HG02623 (cell line): ENCODE measurements around the gene UBAC2.
A peak's percentile ranks its signal among the peaks of the same experiment; 100 is the strongest.

Experiments used
- ATAC-seq: cut with Tn5 transposase; IDR thresholded peaks from one replicate; pipeline ENCODE4 v1.9.1; 2021; ENCODE audit warnings: moderate library complexity; ENCODE audit not compliant: unreplicated experiment

Gene UBAC2

GRCh38 chr13:99200432-99201167 is at the start of gene UBAC2:
Gene UBAC2, plus strand, starts transcription at chr13:99200854. Its CDS starts 55 bp downstream, at chr13:99200909.
- peak; percentile 76 for ATAC-seq

DNA sequence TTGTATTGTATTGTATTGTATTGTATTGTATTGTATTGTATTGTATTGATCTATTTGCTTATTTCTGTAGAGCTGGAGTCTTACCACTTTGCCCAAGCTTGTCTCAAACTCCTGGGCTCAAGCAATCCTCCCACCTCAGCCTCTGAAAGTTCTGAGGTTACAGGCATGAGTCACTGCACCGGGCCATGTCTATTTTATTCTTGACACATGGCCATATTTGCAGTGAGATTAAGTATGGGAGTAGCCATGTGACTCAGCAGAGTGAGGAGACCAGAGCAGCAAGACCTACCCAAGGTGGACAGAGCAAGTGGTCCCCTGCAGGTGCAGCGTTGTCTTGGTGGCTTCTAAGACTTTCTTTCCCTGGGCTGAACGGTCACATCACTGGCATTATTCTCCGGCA is 49.1 kb upstream of the UBAC2 start:
- ATAC-seq, result peak; percentile 86

GRCh38 chr13:99153219-99153618 is 47.4 kb upstream of the UBAC2 start:
- ATAC-seq, result no peak

- ATAC-seq, result no peak
Measured at GRCh38 chr13:99154064-99154463, 46.6 kb upstream of the UBAC2 start.

DNA sequence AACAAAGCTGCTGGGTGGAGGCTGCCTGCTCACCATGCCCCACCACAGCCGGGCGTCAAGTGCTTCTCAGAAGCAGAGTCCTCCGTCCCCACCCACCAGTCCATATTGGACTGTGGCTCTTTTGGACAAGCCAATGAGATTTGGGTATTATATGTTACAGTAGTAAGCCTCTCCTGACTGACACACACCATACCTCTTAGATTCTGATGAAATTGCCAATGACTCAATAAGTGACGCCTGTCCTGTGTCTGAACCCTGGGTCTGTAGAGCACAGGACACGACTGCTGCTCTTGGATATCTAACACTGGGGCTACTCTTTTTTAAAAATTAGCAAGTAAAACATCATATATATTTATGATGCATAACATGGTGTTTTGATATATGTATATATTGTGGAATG is 44.8 kb upstream of the UBAC2 start:
- no peak for ATAC-seq

DNA sequence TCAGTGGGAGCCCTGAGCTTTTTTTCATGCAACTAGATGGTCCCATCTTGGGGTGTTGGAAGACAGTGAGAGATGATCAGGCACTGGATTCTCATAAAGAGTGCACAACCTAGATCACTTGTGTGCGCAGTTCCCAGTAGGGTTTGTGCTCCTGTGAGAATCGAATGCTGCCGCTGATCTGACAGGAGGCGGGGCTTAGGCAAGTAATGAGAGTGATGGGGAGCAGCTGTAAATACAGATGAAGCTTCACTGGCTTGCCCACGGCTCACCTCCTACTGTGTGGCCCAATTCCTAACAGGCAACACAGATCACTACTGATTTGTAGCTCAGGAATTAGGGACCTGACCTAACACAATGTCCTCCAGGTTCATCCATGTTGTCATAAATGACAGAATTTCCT is 43.6 kb upstream of the UBAC2 start:
- ATAC-seq, result no peak

GRCh38 chr13:99158846-99159245 is 41.8 kb upstream of the UBAC2 start:
- ATAC-seq, result no peak

GRCh38 chr13:99159331-99160061 is 41.2 kb upstream of the UBAC2 start:
- ATAC-seq, result no peak

GRCh38 chr13:99160415-99160814 is 40.2 kb upstream of the UBAC2 start:
- ATAC-seq, result no peak

- ATAC-seq, result no peak
Measured at GRCh38 chr13:99161512-99161911, 39.1 kb upstream of the UBAC2 start.

GRCh38 chr13:99162567-99163361 is 37.9 kb upstream of the UBAC2 start:
- ATAC-seq, result no peak

DNA sequence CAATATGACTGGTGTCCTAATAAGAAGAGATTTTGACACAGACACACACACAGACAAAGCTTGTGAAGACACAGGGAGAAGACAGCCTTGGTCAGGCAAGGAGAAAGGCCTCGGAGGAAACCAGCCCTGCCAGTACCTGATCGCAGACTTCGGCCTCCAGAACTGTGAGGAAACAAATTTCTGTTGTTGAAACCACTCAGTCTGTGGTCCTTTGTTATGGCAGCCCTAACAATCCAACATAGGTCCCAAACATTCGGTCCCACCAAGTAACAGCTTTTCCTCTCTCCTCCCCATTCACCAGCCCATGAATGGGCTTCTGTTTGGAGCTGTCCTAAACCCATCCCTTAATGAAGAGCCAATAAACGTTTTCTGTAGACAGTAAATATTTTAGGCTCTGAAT is 36.4 kb upstream of the UBAC2 start:
- ATAC-seq, result no peak

GRCh38 chr13:99165753-99166587 is 34.7 kb upstream of the UBAC2 start:
- ATAC-seq, result no peak

DNA sequence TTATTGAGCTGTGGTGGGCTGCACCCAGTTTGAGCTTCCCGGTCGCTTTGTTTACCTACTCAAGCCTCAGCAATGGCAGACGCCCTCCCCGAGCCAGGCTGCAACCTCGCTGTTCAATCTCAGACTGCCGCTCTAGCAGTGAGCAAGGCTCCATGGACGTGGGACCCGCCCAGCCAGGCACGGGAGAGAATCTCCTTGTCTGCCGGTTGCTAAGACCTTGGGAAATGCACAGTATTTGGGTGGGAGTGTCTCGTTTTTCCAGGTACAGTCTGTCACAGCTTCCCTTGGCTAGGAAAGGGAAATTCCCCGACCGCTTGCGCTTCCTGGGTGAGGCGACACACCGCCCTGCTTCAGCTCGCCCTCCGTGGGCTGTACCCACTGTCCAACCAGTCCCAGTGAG is 27.7 kb upstream of the UBAC2 start:
- no peak for ATAC-seq

DNA sequence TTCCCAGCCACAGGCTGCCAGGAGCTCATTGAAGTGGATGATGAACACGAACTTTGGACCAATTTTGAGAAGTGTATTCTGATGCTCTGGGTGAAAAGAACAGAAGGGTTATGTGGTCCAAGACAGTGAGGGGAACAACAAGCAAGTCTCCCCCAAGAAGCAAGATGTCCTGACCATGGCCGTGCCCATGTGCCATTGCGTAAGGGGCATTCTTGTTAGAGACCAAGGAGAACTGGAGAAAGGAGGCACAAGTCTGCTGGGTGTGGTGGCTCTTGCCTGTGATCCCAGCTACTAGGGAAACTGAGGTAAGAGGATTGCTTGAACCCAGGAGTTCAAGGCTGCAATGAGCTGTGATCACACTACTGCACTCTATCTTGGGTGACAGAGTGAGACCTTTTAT is 27.0 kb upstream of the UBAC2 start:
- no peak for ATAC-seq

GRCh38 chr13:99174533-99175100 is 26.0 kb upstream of the UBAC2 start:
- no peak for ATAC-seq

DNA sequence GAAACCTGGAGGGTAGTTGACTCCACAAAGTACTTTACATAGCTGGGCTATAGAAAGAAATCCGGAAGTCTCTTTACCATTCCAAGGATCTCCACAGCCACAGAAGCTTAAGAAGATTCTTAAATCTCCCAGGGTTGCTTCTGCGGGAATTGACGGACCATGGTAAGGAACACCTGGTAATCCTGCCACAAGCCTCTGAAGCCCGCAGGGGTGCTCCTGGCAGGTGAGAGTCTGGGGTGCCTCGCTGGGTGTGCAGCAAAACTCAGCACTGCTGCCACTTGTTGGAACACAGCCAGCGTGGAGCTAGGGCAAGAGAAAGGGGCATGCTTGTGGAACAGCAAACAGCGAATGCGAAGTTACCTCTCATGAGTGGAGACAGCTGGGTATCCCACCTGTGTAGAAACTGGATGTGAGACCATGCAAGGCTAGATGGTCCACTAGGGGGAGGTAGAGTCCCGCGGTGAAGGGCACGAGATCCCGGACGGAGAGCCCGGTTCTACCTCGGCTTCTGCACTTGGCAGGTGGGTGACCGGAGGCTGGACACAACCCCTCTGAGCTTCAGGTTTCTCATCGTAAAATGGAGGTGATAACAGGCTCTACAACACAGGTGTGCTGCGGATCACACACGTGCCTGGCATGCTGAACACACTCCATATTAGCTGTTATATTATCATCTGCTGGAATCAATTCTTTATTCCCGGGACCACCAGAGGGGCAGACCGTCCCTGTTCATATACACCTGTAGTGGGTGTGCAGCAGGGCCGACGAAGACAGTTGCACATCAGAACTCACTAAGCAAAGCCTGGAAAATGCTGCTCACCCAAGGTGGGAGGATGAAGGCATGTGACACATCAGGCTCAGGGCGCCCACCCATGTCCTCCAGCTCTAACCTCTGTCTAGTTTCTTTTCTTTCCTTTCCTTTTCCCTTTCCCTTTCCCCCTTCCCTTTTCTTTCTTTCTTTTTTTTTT is 24.1 kb upstream of the UBAC2 start:
- ATAC-seq, result peak; percentile 73

- no peak for ATAC-seq
Measured at GRCh38 chr13:99178636-99179035, 22.0 kb upstream of the UBAC2 start.

DNA sequence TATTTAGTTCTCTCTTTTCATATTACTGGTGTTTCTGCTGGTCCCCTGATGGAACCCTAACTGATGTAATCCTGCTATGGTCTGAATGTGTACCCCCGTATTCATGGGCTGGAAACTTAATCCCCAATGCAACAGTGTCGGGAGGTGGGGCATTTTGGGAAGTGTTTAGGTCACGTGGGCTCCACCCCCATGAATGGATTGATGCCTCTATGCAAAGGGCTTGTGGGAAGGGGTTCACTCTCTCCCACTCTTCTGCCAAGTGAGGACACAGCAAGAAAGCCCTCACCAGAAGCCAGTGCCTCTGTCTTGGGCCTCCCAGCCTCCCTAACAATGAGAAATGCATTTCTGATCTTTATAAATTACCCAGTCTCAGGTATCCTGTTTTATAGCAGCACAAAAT is 21.2 kb upstream of the UBAC2 start:
- ATAC-seq, result no peak
